GM12874 (cell line): ENCODE measurements around the gene CBLC.

Experiments
- TF ChIP-seq, protein P1 (sequence below): IDR thresholded peaks from 2 replicates; pipeline ENCODE4 v1.5.1; 2011; ENCODE audit warnings: low read depth, mild to moderate bottlenecking, control low read depth, low read length, moderate library complexity; ENCODE audit not compliant: insufficient read depth

Gene CBLC

DNA sequence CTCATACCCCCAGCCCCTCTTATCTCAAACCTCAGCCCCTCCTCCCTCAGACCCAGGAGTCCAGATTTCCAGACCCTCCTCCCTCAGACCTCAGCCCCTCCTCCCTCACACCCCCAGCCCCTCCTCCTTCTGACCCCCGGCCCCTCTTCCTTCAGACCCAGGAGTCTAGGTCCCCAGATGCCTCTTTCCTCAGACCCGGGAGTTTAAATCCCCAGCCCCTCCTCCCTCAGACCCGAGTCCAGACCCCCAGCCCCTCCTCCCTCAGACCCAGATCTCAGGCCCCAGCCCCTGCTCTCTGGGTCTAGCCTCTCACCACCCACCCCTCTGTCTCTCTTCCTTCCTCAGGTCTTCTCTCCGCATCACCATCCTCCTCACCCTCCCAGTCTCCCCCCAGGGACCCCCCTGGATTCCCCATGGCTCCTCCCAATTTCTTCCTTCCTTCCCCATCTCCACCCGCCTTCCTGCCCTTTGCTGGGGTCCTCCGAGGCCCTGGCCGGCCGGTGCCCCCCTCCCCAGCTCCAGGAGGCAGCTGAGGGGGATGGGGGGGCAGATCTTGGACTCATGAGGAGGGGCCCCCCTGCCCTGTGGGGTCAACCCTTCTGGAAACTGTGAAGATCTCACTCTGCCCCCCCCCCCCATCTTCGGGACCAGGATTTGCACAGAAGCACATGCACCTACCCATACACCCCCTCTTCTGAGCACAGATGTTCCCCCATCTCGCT is 18.4 kb upstream of the CBLC start:
- TF ChIP-seq, protein P1, sequence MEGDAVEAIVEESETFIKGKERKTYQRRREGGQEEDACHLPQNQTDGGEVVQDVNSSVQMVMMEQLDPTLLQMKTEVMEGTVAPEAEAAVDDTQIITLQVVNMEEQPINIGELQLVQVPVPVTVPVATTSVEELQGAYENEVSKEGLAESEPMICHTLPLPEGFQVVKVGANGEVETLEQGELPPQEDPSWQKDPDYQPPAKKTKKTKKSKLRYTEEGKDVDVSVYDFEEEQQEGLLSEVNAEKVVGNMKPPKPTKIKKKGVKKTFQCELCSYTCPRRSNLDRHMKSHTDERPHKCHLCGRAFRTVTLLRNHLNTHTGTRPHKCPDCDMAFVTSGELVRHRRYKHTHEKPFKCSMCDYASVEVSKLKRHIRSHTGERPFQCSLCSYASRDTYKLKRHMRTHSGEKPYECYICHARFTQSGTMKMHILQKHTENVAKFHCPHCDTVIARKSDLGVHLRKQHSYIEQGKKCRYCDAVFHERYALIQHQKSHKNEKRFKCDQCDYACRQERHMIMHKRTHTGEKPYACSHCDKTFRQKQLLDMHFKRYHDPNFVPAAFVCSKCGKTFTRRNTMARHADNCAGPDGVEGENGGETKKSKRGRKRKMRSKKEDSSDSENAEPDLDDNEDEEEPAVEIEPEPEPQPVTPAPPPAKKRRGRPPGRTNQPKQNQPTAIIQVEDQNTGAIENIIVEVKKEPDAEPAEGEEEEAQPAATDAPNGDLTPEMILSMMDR: no peak

- TF ChIP-seq, protein P1: no peak
Observed at GRCh38 chr19:44762038-44762437, 15.7 kb upstream of the CBLC start.

DNA sequence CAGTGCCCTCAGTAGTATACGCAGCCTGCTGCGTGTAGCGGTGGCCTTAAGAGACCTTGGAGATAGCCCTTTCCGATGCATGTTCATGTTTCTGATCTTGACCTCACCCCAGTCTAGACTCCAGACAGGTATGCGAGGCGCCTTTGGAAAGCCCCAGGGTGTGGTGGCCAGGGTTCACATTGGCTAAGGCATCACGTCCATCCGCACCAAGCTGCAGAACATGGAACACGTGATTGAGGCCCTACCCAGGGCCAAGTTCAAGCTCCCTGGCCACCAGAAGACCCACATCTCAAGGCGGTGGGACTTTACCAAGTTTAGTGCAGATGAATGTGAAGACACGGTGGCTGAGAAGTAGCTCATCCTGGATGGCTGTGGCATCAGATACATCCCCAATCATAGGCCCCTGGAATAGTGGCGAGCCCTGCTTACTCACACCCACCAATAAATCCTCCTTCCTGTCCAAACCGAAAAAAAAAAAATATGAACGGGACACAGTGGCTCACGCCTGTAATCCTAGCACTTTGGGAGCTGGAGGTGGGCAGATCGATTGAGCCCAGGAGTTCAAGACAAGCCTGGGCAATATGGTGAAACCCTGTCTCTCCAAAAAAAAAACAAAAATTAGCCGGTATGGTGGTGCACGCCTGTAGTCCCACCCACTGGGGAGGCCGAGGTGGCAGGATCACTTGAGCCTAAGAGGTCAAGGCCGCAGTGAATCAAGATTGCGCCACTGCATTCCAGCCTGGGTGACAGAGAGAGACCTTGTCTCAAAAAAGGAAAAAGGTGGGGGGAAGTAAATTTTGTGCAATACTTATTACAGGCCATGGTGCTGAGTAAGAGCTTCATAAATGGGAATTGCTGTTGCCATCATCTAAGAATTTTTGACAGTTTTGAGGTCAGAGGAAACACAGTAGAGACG is 12.4 kb upstream of the CBLC start:
- TF ChIP-seq, protein P1: no peak

GRCh38 chr19:44765949-44766335 is 11.7 kb upstream of the CBLC start:
- TF ChIP-seq, protein P1: no peak

DNA sequence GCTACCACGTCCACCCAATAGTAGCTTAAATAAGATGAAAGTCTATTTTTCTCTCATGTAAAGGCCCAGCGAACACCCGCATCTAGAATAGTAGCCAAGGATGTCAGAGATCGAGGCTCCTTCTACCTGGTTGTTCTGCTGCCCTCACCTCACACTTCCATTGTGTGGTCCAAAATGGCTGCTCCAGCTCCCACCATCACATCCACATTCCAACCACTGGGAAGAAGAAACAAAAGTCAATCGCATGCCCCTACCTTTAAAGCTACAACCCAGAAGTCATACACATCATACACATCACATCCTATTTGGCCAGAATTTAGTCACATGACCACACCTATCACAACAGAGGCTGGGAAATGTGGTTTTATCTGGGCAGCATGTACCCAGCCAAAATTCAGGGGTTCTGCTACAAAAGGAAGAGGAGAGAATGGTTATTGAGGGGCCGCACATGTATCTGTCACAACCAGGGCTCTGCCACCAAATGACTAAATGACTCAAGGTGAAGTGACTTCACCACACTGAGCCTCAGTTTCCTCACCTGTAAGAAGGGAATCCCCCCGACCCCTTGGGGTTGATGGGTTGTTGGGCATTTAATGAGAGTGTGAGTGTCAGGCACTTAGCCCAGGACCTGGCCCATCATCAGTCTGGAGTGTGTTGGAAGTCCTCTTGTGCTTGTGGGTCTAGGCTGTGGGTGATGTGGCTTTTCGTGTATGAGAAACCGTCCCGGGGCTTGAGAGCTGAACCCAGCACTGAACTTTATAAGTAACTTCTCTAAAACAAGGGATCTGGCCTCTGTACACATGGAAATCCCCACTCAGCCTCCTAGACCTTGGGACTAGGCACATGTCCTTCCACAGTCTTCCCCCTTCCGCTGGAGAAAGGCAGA is 10.2 kb upstream of the CBLC start:
- TF ChIP-seq, protein P1: no peak

GRCh38 chr19:44770550-44771257 is 7.0 kb upstream of the CBLC start:
- TF ChIP-seq, protein P1: peak; percentile 57
